ENCODE results near the gene PDS5B.
"Not testable (repeated sequence)": the region's sequence is repeated elsewhere in the genome, so short reads cannot be mapped to it uniquely, and the experiment has no call there.

The PDS5B gene

GRCh38 chr13:32586080-32586900, at the start of gene PDS5B:
TSS of gene PDS5B (plus strand) at chr13:32586452. CDS start at chr13:32648773, 62,321 bp downstream.
- peak; percentile 95 for DNase-seq (ENCODE audit: low spot score)

DNA sequence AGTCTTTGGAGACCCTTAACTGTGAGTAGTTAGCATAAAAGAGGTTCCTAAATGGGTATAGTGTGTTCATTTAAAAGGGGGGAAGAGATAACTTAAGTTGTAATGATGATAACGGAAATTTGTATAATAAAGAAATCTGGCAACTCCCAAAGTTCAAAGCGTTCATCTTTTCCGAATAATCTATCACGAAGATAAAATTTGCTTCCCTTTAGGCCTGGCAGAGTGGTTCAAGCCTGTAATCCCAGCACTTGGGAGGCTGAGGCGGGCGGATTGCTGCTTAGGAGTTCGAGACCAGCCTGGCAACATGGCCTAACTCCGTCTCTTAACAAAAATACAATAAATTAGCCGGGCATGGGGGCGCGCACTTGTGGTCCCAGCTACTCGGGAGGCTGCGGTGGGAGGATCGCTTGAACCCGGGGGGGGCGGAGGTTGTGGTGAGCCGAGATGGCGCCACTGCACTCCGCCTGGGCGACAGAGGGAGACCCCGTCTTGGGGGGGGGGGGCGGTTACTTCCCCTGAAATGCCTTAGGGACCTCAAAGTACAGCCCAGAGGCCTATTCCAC, 48.6 kb upstream of the PDS5B start:
- peak; percentile 19 for DNase-seq (ENCODE audit: low spot score)

DNA sequence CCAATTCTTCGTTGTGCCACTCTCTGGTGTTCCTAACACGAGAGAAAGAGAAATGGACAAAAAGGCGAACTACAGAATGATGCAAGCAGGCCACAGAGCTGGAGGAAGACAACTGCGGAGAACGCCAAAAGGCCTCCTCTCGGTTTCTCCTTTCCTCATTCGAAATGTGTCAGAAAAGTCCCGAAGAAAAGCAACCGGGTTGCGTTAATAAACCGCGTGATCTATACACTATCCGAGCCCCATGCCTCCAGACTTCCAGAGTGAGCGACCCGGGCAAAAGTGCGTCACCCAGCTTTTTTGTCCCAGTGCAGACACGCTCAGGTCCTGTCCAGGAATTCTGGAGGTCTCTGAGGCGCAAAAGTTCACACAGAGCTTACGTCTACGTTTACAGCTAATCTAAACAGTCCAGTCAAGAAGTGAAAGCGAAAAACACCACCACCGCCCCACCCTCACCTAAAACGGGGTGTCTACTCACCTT, 48.1 kb upstream of the PDS5B start:
- no peak for DNase-seq (ENCODE audit: low spot score)

GRCh38 chr13:32538621-32539246, 47.5 kb upstream of the PDS5B start, which contains the start of gene N4BP2L2:
TSS of gene N4BP2L2 (minus strand) at chr13:32538795. CDS start at chr13:32537027, 1,768 bp downstream.
- DNase-seq (ENCODE audit: low spot score), result peak; percentile 98

DNA sequence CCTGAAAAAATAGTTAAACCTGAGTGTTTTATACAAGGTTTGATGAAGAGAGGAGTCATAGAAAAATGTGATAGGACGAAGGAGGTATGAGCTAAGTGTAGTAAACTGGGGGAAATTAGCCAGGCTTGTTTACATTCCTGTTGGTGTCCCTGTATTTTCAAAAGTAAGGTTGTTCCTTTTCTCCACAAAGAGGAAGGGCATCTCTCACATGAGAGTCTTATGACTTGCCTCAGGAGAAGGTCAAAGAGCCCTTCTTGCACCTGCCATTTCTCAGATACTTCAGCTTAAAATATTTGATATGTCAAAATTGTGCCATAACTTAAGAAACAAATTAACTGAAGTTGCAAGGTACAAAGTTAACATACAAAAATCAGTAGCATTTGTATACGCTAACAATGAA, 44.0 kb upstream of the PDS5B start:
- DNase-seq (ENCODE audit: low spot score), result no peak

- DNase-seq (ENCODE audit: low spot score), result no peak
Measured at GRCh38 chr13:32545083-32545482, 41.2 kb upstream of the PDS5B start.

GRCh38 chr13:32548837-32549236, 37.4 kb upstream of the PDS5B start:
- DNase-seq (ENCODE audit: low spot score), result no peak

DNA sequence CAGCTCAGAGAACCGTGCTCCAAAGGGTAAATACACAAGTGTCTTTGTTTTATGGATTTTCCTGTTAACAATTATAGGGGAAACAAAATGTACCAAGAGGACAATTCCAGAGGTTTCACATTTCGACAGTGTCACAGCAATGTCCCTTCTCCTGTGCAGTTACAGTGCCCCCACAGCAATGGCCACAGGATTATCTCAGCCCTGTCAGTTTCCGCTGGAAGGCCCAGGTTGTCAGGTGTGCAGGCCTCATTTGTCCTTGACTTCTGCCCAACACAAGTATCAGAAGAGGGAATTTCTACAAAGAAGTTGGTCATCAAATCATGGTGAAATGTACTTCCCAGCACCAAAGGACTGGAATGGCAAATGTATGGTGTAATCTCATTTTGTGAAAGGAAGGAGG, 36.5 kb upstream of the PDS5B start:
- no peak for DNase-seq (ENCODE audit: low spot score)

DNA sequence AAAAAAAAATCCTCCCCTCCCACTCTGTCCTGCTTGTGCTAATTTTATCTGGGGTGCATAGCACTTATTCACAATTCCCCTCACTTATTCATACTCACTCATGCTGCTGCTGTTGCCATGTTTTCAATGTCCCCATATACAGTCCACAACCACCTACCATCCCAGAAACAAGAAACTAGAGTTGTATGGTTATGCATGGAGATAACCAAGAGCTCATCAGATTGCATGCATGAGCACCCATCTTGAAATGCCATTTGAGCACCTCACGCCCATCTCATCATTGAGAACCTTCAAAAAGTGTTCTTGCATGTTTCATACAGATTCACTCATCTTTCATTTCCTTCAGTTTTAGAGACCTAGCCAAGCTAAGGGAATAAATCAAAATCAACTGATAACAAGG, 32.5 kb upstream of the PDS5B start:
- DNase-seq (ENCODE audit: low spot score), result no peak

DNA sequence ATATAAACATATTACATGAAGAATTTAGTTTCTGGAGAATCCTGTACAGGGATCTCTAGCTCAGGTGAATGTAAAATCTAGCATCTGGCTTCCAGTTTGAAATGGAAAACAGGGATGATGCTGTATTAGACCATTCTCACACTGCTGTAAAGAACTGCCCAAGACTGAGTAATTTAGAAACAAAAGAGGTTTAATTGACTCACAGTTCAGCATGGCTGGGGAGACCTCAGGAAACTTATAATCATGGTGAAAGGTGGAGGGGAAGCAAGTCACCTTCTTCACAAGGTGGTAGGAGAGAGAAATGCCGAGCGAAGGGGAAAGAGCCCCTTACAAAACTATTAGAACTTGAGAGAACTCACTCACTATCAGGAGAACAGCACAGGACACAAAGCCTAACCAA, 30.6 kb upstream of the PDS5B start:
- DNase-seq (ENCODE audit: low spot score), result no peak

- not testable (repeated sequence) for DNase-seq (ENCODE audit: low spot score)
Measured at GRCh38 chr13:32560842-32561241, 25.4 kb upstream of the PDS5B start.

GRCh38 chr13:32575687-32576086, 10.6 kb upstream of the PDS5B start:
- DNase-seq (ENCODE audit: low spot score), result not testable (repeated sequence)

GRCh38 chr13:32577032-32577431, 9.2 kb upstream of the PDS5B start:
- no peak for DNase-seq (ENCODE audit: low spot score)

- peak; percentile 34 for DNase-seq (ENCODE audit: low spot score)
Measured at GRCh38 chr13:32581177-32581786, 5.0 kb upstream of the PDS5B start.

DNA sequence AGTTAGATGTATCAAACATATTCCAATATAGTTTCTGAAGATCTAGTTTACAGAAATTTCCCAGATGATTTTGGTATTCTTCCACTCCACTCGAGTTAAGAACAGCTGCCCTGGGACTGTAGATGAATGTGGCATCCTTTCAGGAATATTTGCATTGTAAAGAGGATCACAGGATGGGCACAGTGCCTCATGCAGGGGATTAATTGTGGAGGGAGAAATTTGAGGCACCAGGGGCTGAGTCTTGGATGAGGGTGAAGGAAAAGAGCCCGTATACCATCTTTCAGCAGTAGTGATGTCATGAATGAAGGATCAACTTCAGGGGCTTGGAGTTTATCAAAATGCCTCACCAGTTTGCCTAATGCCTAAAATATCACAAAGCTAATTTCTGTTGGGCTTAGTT, 4.0 kb upstream of the PDS5B start:
- DNase-seq (ENCODE audit: low spot score), result no peak

DNA sequence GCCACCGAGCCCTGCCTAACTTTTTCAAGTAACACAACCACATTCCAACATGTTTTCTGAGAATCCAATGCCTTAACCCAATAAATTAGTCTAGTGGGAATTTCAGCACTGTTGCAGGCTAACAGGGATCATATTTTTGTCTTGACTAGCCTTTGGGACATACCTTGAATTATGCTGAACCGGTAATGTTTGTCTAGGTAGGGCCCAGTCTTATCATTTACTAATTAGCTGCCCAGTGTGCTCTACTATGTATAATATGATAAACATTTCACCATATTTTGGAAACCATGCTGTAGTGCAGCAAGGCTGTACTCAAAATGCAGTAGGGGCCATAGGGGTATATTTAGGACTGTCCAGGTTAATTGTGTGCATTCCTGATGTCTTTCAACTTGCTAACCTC, 3.3 kb upstream of the PDS5B start:
- no peak for DNase-seq (ENCODE audit: low spot score)

- no peak for DNase-seq (ENCODE audit: low spot score)
Measured at GRCh38 chr13:32585550-32586079, 637 bp upstream of the PDS5B start.

DNA sequence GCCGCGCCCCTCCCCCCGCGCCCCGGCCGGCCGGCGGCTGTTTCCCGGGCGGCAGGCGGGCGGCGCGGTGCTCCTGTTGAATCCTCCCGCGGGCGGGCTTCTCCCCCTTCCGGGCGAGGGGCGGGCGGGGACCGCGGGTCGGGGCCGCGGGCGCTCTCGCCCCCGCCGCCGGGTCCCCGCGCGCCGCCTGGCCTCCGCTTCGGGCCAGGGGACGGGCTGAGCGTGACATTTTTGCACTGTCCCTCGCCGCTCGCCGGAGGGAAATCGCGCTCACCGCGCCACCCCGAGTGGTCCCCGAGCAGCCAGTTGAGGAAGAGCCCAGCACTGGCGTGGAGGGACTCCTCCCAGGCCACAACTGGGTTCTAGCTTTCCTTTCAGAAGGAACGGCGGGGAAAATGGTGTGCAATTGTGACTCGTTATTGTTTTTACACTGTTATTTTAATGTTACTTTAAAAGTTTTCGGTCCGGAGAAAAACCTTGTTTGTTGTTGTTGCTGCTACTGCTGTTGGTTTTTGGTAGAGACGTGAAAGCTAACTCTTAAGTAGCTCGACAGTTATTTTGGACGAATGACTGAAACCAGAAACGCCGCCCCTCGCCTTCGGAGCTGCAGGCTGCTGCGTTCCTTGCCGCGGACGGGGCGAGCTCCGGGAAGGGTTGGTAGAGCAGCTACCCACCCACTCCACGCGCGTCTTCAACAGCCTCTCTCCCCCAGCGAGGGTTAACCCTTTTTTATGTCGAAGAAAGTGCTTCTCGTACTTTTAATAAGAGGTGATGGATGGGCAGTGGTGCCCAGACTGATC, 959 bp downstream of the PDS5B start:
- DNase-seq (ENCODE audit: low spot score), result peak; percentile 45

- no peak for DNase-seq (ENCODE audit: low spot score)
Measured at GRCh38 chr13:32587811-32588170, 1.5 kb downstream of the PDS5B start.

DNA sequence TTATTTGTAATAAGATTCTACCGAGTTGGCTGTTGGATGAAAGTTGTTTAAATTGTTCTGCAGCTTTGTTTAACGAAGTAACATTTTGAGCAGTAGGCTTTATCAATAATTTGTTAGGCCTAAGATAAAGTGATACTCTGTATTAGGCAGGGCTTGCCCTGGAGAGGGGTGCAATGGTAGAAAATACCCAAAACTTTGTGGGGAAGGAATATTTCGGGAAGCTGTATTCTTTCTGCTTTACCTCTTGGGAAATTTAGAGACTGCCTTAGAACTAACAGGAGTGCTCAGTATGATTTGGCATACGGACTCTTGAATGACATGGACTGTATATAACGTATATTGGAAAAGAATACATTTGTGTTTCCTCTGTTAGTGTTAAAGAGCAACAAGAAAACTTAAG, 2.5 kb downstream of the PDS5B start:
- no peak for DNase-seq (ENCODE audit: low spot score)

- no peak for DNase-seq (ENCODE audit: low spot score)
Measured at GRCh38 chr13:32589471-32589870, 3.2 kb downstream of the PDS5B start.

- DNase-seq (ENCODE audit: low spot score), result no peak
Measured at GRCh38 chr13:32590266-32590665, 4.0 kb downstream of the PDS5B start.
